GM12891 (cell line): Measurements from ENCODE around the gene SIN3B.
"Not testable (repeated sequence)": the region's sequence is repeated elsewhere in the genome, so short reads cannot be mapped to it uniquely, and the experiment has no call there.

ENCODE experiments used
- DNase-seq: peaks from one replicate; pipeline ENCODE4 v3.0.0; 2011; ENCODE audit warnings: low spot score; ENCODE audit not compliant: insufficient read length
- FAIRE-seq: peaks from 2 replicates; lab custom pipeline; 2011; peaks lifted over from hg19 to GRCh38; lab: Jason Lieb, UNC
- PAX5 ChIP-seq: IDR thresholded peaks from 2 replicates; pipeline ENCODE4 v1.6.1; 2011; ENCODE audit warnings: low read length, moderate library complexity, mild to moderate bottlenecking; ENCODE audit not compliant: insufficient read depth, severe bottlenecking
- POLR2A ChIP-seq: IDR thresholded peaks from 2 replicates; pipeline ENCODE4 v1.6.1; 2011; ENCODE audit warnings: low read depth, low read length, control low read depth
- POLR2AphosphoS5 ChIP-seq: IDR thresholded peaks from 2 replicates; pipeline ENCODE4 v1.6.1; 2011; ENCODE audit warnings: low read depth, low read length, control low read depth
- POU2F2 ChIP-seq: IDR thresholded peaks from 2 replicates; pipeline ENCODE4 v1.6.1; 2011; ENCODE audit warnings: low read depth, mild to moderate bottlenecking, control low read depth, low read length, moderate library complexity
- SPI1 ChIP-seq: IDR thresholded peaks from 2 replicates; pipeline ENCODE4 v1.6.1; 2011; ENCODE audit warnings: low read depth, low read length, control low read depth
- TAF1 ChIP-seq: IDR thresholded peaks from 2 replicates; pipeline ENCODE4 v1.6.1; 2011; ENCODE audit warnings: low read depth, low read length, control low read depth

SIN3B gene

DNA sequence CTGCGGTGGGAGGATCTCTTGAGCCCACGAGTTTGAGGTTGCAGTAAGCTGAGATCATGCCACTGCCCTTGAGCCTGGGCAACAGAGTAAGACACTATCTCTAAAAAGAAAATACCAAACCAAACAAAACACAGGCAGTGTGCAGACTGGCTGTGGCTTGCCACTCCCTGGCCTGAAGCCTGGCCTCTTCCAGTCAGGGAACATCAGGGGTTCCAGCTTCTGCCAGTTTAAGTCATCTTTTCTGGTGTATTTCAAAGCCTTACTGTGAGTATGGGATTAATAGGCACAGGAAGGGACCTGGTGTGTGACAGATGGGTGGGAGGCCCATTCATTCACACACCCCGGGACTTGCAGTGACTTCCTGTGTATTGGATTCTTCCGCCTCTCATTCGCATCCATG is 32.6 kb downstream of the SIN3B start:
- FAIRE-seq (no peak), DNase-seq (no peak)
- TF ChIP-seq POLR2AphosphoS5 (no peak), POLR2A (no peak), SPI1 (no peak), TAF1 (no peak), POU2F2 (no peak), PAX5 (no peak)

DNA sequence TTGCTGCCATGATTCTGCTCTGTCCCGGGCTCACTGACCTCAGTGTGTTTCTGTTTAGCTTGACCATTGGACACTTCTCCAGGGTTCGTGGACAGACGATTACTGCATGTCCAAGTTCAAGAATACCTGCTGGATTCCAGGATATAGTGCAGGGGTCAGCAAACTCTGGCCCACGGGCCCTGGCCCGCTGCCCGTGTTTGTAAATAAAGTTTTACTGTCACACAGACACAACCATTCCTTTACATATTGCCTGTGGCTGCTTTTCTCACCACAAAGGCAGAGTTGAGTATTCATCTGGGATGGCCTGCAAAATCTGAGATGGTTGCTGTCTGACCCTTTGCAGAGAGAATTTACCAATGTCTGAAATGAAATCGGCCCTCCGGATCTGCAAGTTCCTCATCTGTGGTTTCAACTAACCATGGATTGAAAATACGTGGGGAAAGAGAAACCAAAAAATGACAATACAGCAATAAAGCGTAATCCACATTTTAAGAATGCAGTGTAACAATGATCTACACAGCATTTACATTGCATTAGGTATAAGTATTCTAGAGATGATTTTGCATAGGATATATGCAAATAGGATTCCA is 33.7 kb downstream of the SIN3B start:
- no peak for FAIRE-seq
- no peak for DNase-seq
- TF ChIP-seq POLR2A = no peak
- 0 out of 2 replicates have a peak, but pooled peaks have one; percentile 19 for TF ChIP-seq SPI1

DNA sequence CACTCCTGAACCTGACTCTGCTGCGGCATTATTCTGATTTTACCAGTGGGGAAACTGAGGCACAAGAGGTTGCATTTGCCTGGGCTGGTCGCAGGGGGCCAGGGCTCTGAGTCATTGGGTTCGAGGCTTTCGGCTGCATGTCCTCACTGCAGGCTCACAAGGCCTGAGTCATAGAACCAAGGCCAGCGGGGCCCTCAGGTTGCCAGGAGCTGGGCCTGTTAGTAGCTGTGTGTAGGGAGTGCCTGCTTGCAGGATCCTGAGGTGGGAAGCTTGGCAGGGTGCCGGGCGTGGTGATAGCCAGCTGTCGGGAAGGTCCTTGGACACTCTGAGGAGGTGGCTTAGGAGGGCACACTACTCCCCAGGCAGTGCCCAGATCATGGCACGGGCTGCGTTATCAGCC is 38.0 kb downstream of the SIN3B start:
- no peak for TF ChIP-seq POLR2A
- no peak for TF ChIP-seq POU2F2
- no peak for TF ChIP-seq SPI1
- no peak for TF ChIP-seq TAF1
- no peak for TF ChIP-seq PAX5
- TF ChIP-seq POLR2AphosphoS5 = no peak
- no peak for FAIRE-seq
- no peak for DNase-seq

DNA sequence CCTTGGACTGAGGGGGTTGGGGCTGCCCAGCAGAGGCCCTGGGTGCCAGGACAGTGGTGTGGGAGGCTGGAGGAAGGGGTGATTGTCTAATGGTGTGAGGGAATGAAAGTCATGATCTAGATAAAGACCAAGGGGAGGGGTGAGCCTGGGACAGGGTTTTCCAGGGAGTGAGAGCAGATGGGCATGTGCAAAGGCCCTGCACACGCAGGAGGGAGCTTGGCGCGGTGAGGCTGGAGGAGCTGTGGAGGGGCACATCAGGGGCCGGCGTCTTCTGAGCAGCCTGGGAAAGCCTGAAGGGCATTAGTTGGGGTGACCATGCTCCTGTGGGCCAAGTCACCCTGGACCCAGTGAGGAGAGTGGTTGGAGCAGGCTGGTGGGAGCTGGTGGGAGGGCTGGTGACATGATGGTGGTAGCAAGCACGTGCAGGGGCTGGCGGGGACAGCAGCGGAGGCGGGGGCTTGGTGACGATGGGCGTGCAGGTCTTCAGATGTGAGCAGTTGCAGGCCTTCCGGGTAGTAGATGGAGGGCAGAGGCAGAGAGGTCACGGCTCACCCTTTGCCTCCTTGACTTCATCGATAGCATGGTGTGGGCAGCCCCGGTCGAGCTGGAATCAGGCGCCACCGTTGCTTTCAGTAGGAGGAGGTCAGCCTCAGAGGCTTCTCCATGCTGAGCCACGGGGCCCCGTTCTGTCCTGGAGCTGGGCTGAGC is 39.4 kb downstream of the SIN3B start:
- no peak for DNase-seq
- FAIRE-seq = no peak
- TF ChIP-seq POU2F2 (no peak), SPI1 (no peak), TAF1 (no peak), PAX5 (no peak), POLR2A (no peak), POLR2AphosphoS5 (no peak)

DNA sequence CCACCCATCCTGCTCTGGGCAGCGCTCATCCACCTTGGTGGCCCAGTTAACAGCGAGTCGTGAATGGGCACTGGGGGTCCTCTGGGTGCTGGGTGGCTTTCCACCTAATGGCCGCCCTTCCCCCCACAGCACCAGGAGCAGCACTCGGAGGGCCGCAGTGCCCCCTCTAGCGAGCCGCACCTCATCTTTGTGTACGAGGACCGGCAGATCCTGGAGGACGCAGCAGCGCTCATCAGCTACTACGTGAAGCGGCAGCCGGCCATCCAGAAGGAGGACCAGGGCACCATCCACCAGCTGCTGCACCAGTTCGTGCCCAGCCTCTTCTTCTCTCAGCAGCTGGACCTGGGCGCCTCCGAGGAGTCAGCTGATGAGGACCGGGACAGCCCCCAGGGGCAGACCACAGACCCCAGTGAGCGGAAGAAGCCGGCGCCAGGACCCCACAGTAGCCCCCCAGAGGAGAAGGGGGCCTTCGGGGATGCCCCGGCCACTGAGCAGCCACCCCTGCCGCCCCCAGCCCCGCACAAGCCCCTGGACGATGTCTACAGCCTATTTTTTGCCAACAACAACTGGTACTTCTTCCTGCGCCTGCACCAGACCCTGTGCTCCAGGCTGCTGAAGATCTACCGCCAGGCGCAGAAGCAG is 40.3 kb downstream of the SIN3B start:
- FAIRE-seq (no peak), DNase-seq (no peak)
- TF ChIP-seq POLR2A = no peak
- no peak for TF ChIP-seq PAX5

DNA sequence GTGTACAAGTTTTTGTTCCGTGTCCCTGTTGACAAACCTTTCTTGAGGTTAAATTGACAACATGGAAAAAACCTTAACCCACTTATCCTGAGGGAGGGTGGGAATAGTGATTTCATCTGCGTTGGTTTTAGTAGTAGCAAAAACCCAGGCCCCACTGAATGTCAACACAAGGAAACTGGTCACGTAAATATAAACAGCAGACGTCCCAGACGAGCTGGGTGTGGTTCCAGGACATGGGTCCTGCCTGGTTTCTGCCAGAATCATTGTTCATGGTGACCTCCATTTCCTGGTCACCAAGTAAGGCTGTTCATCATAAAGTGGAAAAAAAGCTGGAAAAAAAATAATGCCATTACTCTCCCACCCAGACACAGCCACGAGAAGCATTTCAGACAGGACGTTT is 42.7 kb downstream of the SIN3B start:
- FAIRE-seq (no peak), DNase-seq (no peak)
- TF ChIP-seq PAX5 = no peak
- no peak for TF ChIP-seq POLR2AphosphoS5
- TF ChIP-seq TAF1 = no peak
- TF ChIP-seq POU2F2 = no peak
- TF ChIP-seq SPI1 = no peak
- no peak for TF ChIP-seq POLR2A

DNA sequence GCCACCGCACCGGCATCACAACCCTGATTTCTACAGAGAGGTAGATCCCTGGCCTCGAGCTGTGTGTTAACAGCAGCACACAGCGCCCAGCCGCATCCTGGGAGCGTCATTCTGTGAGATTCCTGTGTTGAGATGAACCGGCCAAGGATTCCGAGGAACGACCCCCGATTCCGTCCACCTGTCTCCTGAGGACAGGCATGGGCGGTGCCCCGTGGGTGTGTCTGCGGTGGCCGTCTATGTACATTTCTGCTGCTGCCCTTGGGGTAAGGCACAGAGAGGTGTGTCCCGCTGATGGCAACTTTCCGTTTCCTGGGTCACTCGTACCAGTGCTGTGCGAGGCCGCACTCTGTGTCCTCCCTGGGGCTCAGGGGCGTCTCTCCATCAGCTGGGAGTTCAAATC is 43.5 kb downstream of the SIN3B start:
- no peak for FAIRE-seq
- TF ChIP-seq SPI1 = no peak
- no peak for TF ChIP-seq POU2F2
- TF ChIP-seq PAX5 = no peak
- no peak for TF ChIP-seq POLR2AphosphoS5
- TF ChIP-seq TAF1 = no peak
- TF ChIP-seq POLR2A = no peak
- no peak for DNase-seq

DNA sequence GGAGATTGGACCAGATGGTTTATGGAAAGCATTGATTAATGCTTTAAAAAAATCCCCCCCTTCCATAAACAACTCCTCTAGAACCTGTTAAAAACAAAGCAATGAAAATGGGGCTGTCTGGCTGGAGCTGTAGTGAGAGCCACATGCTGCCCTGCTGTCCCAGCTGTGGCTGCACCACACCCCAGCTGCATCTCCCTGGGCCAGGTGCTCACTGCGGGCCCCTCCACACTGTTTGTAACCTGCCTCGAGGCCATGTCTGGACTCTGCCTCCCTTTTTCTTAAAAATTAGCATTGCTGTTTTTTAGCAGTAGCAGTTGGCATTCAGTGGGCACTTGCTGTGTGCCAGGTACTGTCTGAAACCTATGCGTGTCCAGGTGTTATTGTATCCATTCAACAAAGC is 44.4 kb downstream of the SIN3B start:
- TF ChIP-seq POLR2AphosphoS5 (no peak), SPI1 (no peak), TAF1 (no peak), POLR2A (no peak), PAX5 (no peak), POU2F2 (no peak)
- FAIRE-seq = no peak
- DNase-seq = no peak

DNA sequence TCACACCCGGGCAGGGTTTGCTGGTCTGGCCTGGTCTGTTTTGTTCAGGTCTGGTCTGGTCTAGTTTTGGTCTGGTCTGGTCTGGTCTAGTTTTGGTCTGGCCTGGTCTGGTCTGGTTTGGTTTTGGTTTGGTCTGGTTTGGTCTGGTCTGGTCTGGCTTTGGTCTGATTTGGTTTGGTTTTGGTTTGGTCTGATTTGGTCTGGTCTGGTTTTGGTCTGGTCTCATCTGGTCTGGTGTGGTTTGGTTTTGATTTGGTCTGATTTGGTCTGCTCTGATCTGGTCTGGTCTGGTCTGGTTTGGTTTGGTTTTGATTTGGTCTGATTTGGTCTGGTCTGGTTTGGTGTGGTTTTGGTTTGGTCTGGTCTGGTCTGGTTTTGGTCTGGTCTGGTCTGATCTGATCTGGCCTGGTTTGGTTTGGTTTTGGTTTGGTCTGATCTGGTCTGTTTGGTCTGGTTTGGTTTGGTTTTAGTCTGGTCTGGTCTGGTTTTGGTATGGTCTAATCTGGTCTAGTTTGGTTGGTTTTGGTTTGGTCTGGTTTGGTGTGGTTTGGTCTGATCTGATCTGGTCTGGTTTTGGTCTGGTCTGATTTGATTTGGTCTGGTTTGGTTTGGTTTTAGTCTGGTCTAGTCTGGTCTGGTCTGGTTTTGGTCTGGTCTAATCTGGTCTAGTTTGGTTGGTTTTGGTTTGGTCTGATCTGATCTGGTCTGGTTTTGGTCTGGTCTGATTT is 45.2 kb downstream of the SIN3B start:
- no peak for TF ChIP-seq SPI1
- TF ChIP-seq POLR2AphosphoS5 = no peak
- TF ChIP-seq POU2F2 = no peak
- no peak for TF ChIP-seq TAF1
- no peak for TF ChIP-seq PAX5
- no peak for TF ChIP-seq POLR2A
- FAIRE-seq (peak; percentile 82), DNase-seq (no peak)

DNA sequence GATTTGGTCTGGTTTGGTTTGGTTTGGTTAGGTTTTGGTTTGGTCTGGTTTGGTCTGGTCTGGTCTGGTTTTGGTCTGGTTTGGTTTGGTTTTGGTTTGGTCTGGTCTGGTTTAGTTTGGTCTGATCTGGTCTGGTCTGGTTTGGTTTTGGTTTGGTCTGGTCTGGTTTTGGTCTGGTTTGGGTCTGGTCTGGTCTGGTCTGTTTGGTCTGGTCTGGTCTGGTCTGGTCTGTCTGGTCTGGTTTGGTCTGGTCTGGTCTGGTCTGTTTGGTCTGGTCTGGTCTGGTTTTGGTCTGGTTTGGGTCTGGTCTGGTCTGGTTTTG is 45.7 kb downstream of the SIN3B start:
- FAIRE-seq = peak; percentile 55
- not testable (repeated sequence) for DNase-seq
